ENCODE results near the gene EXOSC10.
"Not testable (repeated sequence)": the region's sequence is repeated elsewhere in the genome, so short reads cannot be mapped to it uniquely, and the experiment has no call there.

EXOSC10 gene

GRCh38 chr1:11059968-11060830, 39.5 kb downstream of the EXOSC10 start, which contains the start of gene SRM:
SRM (minus strand) TSS chr1:11060018; CDS start chr1:11059943, 75 bp downstream.
- peak; percentile 92 for DNase-seq

GRCh38 chr1:11059155-11059967, 40.3 kb downstream of the EXOSC10 start:
- DNase-seq, result no peak

GRCh38 chr1:11058595-11059154, 41.0 kb downstream of the EXOSC10 start:
- DNase-seq, result no peak

GRCh38 chr1:11058026-11058425, 41.6 kb downstream of the EXOSC10 start:
- no peak for DNase-seq

GRCh38 chr1:11057477-11057876, 42.2 kb downstream of the EXOSC10 start:
- no peak for DNase-seq

GRCh38 chr1:11056504-11056903, 43.2 kb downstream of the EXOSC10 start:
- no peak for DNase-seq

GRCh38 chr1:11055676-11056075, 44.0 kb downstream of the EXOSC10 start:
- DNase-seq, result no peak

GRCh38 chr1:11054666-11055065, 45.0 kb downstream of the EXOSC10 start:
- DNase-seq, result no peak

GRCh38 chr1:11054181-11054580, 45.5 kb downstream of the EXOSC10 start:
- no peak for DNase-seq

- DNase-seq, result no peak
These were observed 45.9 kb downstream of the EXOSC10 start for GRCh38 chr1:11053758-11054137.

GRCh38 chr1:11052839-11053757, 46.6 kb downstream of the EXOSC10 start:
- no peak for DNase-seq

- DNase-seq, result no peak
These were observed 47.7 kb downstream of the EXOSC10 start for GRCh38 chr1:11051781-11052511.

- not testable (repeated sequence) for DNase-seq
These were observed 48.5 kb downstream of the EXOSC10 start for GRCh38 chr1:11051121-11051520.

- no peak for DNase-seq
These were observed 52.9 kb downstream of the EXOSC10 start, which contains the start of gene MASP2 for GRCh38 chr1:11046625-11047365. MASP2 (minus strand) TSS chr1:11047239; CDS start chr1:11047207, 32 bp downstream.

GRCh38 chr1:11046270-11046566, 53.5 kb downstream of the EXOSC10 start:
- DNase-seq, result no peak

- DNase-seq, result no peak
These were observed 54.0 kb downstream of the EXOSC10 start for GRCh38 chr1:11045428-11046269.

- no peak for DNase-seq
These were observed 54.7 kb downstream of the EXOSC10 start for GRCh38 chr1:11044849-11045427.

GRCh38 chr1:11044086-11044848, 55.4 kb downstream of the EXOSC10 start:
- no peak for DNase-seq
